Activated CD4-positive, alpha-beta T cell treated with anti-CD3 and anti-CD28 coated beads, Interleukin-2, amount 50 U/mL, for 24 hours (primary cell): ENCODE data around the gene ACOXL.
"Not testable (repeated sequence)": the region's sequence is repeated elsewhere in the genome, so short reads cannot be mapped to it uniquely, and the experiment has no call there.

ENCODE experiments used
- DNase-seq, 2 donors: peaks; one replicate each; pipeline ENCODE4 v3.0.0-alpha.2; 2020; ENCODE audit warnings: low read depth in 1 of 2, low spot score in 1 of 2

ACOXL gene

DNA sequence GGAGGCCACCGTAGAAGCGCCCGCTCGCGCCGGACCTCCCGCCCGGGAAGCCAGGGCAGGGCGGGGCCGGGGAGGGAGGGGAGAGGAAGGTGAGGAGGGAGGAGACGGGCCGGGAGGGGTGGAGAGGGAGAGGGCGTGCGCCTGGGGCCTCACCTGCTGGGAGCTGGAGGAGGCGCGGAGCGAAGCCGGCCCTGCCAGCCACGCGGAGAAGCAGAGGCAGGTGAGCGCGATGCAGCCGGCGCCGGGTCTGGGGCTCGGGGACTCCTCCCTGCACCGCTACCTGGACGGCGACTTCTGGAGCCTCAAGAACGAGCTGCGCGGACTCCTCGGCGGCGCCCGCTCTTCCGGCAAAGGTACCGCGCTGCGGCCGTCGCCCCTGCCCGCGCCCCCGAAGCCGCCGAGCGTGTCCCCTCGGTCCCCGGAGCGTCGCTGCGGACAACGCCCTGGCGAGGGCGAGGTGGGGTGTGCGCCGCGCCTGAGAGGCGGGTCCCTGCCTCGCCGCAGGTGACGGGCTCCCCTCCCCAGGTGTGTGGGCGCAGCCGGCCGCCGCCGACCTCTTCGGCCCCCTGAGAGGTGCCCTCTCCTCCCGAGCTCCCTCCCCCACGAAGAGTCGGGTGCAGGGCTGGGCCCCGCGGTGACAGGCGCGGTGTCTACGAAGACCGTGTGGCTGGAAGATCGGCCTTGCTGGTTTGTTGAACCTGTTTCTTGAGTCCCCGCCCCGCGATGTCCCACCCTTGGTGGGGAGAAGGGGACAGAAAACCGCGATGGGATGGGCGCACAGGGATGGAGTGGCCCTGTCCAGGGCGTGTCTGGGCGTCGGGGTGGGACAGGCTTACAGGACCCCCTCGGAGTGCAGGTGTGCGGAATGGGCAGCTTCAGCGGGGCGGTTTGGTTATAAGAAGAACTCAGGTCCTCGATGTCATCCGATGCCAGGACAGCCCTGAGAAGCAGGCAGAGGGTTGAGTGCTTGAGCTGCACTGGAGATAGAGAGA lies at the start of gene ACOXL:
ACOXL (plus strand) TSS at position 152 of the 992 bp plus-strand sequence. CDS start 35,817 bp downstream, outside the sequence.
- DNase-seq = no peak

DNA sequence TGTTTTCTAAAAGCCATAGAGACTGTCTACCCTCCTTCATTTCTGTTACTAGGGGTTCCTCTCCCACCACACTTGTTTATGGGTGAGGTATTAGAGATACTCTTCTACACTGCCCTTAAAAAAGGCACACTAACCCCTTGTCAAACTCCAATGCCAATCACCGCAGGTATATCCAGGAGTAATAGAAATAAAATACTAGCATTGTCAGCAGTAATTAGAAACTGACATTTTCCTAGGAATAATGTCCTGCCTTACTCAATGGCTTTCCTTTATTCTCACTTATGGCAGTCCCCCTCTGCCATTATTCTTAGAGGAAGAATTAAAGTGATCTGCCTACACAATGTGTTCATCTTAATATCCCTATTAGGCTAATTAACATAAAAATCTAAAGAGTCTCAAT lies 49.5 kb upstream of the ACOXL start:
- DNase-seq = no peak

DNA sequence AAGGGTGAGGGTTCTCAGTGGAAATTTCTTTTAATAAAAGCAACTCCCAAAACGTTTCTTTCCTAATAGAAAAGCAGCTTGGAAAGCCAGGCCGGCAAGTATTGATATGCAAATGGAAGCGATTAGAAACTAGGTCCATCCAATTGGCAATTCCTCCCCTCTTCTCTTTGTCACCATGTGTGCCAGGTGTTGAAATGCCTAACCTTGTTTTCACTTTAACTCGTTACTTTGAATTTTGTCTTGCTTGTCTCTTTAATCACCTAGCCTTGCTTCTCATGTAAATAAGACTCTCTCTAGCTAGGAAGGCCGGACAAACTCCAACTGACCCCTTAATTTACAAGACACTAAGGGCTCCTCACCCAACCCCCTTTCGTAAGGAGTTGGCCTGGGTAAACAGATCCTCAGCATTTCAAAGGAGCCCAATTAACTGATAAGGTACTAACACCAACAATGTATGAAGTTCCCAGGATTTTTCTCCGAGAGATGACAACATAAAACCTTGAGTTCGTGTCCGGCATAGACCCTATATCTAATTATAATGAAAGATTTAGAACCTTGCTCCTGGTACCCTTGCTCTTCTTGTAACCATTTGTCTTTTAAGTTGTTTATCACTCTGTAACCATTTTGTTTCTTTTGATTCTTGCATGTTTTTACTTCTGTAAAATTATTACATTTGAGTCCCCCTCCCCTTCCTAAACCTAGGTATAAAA lies 44.4 kb upstream of the ACOXL start:
- DNase-seq = not testable (repeated sequence)

DNA sequence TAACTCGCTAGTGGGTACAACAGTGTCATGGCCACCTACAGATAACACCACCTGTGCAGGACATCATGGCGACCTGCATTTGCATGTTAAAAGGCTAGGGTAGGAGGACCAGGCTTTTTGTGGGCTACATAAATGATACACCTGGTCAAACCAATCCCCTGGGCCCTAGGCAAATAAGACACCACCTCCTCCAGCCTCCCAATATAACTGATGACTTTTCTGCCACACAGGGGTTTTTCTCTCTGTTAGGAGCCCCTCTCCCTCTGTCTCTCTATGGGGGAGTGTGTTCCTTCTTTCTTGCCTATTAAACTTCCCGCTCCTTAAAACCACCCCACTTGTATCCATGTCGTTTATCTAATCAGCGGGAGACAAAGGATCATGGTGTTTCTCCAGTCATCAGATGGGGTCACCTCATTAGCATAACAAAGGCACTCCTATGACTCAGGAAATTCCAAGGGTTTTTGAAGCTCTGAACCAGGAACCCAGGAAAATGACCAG lies 43.7 kb upstream of the ACOXL start:
- DNase-seq = no peak

DNA sequence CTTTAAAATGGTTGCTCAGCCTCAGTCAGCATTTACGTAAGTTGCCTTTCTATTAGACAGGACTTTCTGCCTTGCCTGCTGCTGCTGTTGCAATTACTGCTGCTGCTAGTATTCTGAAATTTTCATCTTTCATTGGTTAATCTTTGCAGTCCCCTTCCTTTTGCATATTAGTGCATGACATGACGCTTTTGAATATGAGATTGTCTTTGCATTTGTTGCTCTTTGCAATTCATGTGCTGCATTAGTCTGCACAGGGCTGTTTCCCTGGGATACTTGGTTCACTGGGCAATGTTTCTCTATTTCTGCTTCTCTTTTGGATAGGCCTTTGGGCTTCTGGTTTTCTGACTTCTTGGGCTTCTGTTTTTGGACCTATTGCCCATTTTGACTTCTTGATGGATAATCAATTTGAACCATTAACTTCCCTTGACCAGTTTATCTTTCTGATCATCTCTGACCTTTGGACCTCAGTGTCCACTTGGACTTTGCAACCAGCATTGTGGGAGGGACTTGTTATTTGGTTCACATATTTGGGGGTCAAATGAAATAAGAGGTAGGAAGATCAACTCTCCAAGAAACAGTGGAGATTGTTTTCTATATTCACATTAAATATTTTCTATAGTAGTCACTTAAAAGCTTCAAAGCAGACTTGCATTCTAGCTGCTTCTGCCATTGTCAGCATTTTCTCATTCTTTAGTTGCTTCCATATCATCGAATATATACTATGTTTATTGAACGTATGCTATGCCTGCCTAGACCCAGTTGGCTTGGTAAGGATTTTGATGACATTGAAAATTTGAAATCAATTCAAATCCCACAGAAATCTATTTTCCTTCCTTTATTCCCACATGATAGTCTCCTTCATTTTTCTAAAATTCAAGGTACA lies 42.0 kb upstream of the ACOXL start:
- DNase-seq = no peak

DNA sequence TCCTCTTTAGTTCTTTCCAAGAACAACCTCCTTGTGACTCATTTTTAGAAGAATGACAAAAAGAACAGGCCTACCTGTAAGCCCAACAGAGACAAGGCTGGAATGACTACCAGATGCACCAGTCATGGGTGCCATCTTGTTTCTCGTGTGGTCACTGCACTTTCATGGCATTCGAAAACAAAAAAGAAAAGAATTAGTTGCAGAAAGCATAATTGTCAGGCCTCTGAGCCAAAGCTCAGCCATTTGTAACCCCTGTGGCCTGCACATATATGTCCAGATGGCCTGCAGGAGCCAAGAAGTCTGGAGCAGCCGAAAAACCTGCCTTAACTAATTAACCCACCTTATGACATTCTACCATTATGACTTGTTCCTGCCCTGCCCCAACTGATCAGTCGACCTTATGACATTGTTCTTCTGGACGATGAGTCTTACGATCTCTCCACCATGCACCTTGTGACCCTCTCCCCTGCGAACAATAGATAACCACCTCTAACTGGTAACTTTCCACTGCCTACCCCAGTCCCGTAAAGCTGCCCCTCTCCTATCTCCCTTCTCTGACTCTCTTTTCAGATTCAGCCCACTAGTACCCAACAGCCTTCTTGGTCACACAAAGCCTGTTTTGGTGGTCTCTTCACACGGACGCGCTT lies 40.6 kb upstream of the ACOXL start:
- DNase-seq = no peak

DNA sequence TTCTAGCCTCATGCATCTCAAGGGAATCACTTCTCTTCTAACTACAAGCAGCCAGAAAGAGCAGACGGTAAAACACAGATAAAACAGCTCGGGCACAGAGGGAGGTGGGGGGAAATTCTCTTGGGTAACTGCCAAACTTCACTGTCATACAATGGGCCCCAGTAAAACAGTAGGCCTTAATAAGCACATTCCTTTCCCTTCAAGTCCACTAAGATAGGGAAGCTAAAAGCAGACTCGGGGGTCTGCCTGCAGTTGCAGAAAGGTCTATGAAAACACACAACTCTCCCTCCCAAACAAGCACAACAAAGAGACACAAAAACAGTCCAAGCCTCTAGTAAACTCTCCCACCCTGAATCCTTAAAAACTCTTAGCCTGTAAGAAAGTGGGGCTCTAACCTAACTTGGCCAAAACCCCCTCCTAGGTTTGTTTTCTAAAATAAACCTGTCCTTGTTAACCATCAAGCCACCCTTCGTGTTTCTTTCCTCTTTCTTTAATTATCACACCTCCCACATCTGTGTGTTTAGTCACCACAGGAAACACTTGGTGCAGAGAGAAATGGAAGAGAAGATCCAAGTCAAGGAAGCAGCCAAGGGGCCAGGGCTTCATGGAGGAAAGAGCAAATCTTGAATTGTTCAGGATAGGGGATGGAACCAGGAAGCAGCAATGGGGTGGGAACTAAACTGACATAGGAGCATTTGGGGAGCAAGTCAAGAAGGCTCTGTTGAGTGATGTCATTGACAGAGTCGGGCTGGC lies 37.1 kb upstream of the ACOXL start:
- DNase-seq = not testable (repeated sequence)

DNA sequence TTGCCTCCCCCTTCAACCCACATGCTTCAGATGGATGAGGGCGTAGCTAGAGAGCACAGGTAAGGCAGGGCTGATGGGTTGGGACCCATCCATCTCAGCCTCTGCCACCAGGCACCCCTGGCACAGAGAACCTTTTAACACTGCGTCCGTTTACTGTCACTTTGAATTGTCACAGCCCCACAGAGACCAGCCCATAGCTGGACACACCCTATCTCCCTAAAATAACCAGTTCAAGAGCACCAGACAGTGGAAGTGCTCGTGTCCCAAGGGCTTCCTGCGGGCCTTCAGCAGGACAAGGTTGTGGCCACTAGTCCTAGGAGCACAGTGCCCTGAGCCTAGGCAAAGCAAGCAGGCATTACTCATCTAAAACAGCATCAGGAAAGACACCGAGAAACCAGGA lies 34.1 kb upstream of the ACOXL start:
- not testable (repeated sequence) for DNase-seq

DNA sequence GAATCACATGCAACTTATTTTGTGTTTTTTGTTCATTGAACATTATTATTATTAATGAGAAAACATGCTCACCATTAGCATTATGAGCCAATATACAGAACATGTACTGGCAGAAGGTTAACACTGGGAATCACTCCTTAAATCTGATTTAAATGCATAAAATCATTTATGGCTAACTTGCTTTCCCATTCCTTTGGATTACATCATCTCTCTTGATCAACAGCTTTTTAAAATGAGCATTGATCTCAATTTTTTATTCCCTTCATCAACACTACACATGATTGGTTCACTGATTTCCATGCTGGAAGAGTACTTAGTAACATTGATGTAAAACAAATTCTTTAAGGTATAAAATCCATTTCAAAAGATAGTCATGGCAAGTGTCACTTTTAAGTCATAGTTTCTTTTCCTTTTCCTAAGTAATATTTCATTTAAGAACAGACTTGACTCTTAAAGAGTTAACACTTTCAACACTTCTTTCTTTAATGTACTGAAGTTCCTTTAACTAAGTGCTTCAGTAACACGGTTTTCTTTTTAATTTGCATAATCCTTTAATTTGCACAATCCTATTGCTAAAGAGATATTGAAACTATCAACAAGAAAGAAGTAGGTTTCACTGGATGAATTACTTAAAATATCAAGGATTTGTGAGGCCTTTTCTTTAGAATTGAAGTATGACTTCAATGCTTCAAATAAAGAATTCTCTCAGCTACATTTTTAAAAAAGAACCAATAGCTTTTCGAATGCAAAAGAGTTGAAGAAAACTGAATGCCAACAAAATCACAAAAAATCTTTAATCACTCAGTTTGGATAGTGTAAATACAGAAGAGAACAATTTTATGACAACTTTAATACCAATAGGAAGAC lies 29.6 kb upstream of the ACOXL start:
- DNase-seq = no peak

DNA sequence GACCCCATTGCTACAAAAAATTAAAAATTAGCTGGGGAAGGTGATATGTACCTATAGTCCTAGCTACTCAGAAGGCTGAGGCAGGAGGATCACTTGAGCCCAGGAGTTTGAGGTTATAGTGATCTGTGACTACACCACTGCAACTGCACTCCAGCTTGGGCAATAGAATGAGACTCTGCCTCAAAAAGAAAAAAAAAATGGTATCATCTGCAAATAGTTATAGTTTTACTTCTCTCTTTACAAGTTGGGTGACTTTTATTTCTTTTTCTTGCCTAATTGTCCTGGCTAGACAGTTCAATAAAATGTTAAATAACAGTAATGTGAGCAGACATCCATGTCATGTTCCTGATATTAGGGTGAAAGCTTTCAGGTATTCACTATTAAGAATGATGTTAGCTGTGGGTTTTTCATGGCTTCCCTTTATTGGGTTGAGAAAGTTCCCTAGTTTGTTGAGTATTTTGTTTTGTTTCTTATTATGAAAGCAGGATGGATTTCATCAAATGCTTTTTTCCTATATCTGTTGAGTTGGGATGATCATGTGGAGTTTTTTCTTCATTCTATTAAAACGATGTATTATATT lies 24.9 kb upstream of the ACOXL start:
- no peak for DNase-seq

DNA sequence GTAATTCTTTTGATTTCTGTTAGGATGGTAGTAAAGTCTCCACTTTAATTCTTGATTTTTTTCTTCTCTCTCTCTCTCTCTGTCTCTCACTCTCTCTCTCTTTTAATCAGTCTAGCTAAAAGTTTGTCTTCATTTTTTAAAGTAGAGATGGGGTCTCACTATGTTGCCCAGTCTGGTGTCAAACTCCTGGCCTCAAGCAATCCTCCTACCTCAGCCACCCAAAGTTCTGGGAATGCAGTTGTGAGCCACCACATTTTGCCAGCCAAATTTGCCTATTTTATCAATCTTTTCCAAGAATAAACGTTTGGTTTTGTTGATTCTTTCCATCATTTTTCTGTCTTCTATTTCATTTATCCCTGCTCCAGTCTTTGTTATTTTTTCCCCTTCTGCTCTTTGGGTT lies 23.9 kb upstream of the ACOXL start:
- DNase-seq = no peak

DNA sequence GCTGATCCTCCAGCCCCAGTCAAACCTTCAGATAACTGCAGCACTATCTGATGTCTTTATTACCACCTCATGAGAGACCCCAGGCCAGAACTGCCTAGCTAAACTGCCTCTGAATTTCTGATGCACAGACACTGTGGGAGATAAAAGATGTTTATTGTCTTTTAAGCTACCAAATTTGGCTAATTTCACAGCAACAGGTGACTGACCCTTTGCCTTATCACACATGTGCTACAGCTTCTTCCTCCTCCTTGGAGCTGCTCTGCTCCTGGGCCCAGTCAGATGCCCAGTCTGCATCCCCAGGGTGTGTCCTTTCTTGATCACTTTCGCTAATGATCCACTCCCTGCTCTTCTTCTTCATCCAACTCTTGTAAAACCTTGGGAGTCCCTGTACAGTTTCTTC lies 19.6 kb upstream of the ACOXL start:
- DNase-seq = no peak

DNA sequence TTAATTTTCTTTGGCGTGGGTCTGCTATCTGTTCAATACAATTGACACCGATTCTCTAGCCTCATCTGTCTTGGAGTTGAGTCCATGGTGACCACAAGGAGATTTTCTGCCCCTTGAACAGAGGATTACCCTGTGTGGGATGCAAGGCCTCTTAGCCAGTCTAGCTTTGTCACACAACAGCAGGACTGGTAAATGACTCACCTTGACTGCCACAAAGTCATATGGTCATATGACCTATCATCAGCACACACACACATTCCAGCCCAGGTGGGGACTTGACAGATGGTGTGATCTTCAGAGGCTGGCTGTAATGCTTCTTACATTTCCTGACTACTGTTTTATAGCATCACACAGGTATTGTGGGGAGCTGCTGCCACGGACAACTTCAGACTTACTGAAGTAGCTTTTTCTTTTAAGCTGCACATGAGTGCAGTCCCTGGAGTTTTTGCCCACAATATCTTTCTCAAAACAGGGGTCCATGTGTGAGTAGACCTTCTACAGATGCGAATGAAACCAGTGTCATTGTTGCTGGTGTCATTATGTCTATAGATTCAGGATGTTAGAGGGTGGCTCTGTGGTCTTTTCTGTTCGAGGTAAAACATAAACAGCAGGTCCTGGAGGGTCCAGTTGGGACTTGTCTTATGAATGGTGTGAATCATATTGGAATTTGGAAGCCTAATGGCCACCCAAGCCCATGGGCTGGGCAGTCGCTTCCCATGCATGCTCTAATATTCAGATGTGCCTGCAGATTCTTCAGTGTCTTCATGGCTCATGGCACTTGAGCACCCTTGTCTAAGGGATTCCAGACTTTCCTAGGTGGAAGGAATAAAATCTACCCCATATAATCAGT lies 18.6 kb upstream of the ACOXL start:
- no peak for DNase-seq

DNA sequence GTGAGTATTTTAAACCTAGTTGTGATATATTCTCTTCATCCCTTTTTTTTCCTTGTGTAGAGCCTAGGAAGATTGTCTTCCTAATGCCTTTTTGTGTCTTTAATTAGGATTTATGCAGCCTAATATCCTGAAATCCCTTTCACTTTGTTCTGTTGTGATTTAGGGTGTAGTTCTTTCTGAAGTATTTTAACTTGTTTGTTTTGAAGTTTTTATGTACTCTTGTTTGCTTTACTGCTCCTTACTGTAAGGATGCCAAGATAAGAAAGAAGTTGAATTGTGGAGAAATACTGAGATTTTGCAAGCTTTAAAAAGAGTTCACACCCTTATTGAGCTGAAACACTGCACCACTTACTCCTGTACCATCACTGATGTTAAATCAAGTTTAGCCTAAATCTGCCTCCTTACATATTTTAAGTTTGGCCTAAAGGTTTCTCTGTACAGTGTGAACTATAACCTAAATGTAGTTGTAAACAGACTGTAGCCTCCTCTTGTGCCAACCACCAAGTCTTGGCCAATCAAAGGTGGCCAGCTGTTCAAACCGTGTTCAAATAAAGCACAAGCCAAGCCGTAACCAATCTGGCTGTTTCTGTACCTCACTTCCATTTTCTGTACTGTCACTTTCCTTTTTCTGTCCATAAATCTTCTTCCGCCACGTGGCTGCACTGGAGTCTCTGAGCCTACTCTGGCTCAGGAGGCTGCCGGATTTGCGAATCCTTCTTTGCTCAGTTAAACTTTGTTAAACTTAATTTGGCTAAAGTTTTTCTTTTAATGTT lies 17.7 kb upstream of the ACOXL start:
- DNase-seq = no peak

DNA sequence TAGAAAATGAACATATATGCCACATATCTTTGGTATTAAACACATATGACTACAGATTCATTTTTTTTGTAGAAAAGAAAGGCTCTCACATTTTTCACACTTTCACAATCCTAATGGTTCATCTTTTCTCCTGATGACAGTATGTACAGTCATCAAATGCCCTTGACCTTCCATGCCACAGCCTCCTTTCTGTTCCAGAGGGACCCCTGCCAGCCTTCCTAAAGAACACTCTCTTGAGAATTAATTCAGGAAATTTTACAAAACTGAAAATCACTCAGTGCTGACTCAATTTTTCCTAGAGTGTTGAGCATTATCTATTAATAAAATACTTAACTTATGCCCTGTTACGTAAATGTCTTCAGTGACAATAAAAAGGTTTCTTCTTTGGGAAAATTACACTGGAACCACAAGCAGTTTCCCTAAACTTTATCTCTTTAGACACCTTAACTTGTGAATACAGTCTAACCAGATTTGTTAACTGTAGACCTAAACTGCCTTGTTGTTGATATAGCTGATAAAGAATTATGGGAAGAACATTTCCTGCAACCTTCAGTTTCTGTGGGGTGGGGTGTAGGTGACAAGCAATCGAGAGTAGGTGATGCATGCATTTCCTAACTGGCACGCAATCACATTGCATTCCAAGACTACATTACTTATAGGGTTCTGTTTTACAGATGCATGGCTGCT lies 15.3 kb upstream of the ACOXL start:
- no peak for DNase-seq

DNA sequence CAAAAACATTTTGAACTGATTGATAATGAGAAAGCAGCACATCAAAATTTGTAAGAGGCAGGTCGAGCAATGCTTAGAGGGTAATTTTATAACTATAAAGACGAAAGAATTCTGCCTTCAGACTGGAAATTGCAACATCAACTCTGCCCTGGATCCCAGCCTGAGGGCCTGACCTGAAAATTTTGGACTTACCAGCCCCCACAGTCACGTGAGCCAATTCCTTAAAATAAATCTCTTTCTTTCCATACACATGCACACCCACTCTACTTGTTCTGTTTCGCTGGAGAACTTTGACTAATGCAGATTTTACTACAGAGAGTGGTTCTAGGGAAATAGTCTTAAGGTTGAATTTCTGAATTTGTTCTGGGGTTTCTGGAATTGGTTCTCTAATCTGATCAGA lies 14.6 kb upstream of the ACOXL start:
- DNase-seq = no peak
